MM.1S (cell line): ENCODE results near the gene SZT2.

Source experiments
- CTCF ChIP-seq: fragments of 300-600 bp; sonication (generic); IDR thresholded peaks from 2 replicates; pipeline ENCODE4 v1.5.1; 2016; ENCODE audit warnings: antibody characterized with exemption, low read length, mixed read lengths
- EZH2 ChIP-seq: fragments of 300-600 bp; sonication (generic); optimal IDR thresholded peaks from 2 replicates; pipeline ENCODE3; 2017; ENCODE audit warnings: low read depth, mild to moderate bottlenecking, antibody characterized with exemption, low read length, mixed read lengths

DNA sequence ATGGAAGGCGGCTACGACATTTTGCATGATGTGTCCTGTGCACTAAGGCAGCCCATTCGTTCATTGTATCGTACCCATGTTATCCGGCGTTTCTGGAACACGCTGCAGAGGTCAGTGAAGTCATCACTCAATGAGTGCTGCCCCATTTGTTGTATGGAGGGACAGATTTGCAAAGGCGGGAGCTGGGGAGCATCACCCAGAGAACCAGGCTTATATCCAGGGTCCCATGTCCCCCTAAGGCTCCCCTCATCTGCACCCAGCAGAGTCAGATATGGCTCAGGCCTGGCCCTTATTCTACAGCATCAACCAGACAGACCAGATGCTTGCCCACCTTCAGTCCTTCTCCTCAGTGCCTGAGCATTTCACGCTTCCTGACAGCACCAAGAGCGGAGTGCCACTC is 31.2 kb downstream of the SZT2 start:
- TF ChIP-seq CTCF: no peak
- TF ChIP-seq EZH2: no peak
